Progenitor cell of endocrine pancreas (in vitro differentiated cells): Measurements from ENCODE around the gene CEP72. TPM values are rescaled to one million over a fixed set of nuclear protein-coding genes. Genes with fewer than 3 reads are reported as not detected.

Source experiments
- DNase-seq: peaks from one replicate; pipeline ENCODE4 v3.0.0; 2021; ENCODE audit warnings: low spot score; ENCODE audit not compliant: unreplicated experiment
- H3K27ac Mint-ChIP-seq: 2 replicates; pipeline ENCODE4 v1.8.0; 2021; ENCODE audit warnings: mild to moderate bottlenecking, moderate library complexity, mixed read lengths
- H3K27me3 Mint-ChIP-seq: 2 replicates; pipeline ENCODE4 v1.8.0; 2021; ENCODE audit warnings: mixed read lengths
- H3K36me3 Mint-ChIP-seq: 2 replicates; pipeline ENCODE4 v1.8.0; 2022; ENCODE audit warnings: mixed read lengths; ENCODE audit not compliant: insufficient read depth
- H3K4me1 Mint-ChIP-seq: 2 replicates; pipeline ENCODE4 v1.8.0; 2021; ENCODE audit warnings: low read depth, mixed read lengths
- H3K4me3 Mint-ChIP-seq: 2 replicates; pipeline ENCODE4 v1.8.0; 2021; ENCODE audit warnings: low read depth, mild to moderate bottlenecking, moderate library complexity, mixed read lengths
- H3K9me3 Mint-ChIP-seq: 2 replicates; pipeline ENCODE4 v1.8.0; 2021; ENCODE audit warnings: low read depth, mixed read lengths
- CTCF ChIP-seq: fragments of 200-600 bp; sonication (generic); IDR thresholded peaks from one replicate; pipeline ENCODE4 v1.5.0; 2021; ENCODE audit warnings: antibody characterized with exemption, mild to moderate bottlenecking; ENCODE audit not compliant: unreplicated experiment
- total RNA-seq: library from RNA; stranded (reverse); gene quantifications from 2 replicates; pipeline ENCODE4 v1.2.1, GENCODE V29; 2021

The CEP72 gene
- total RNA-seq, 1 donor from 2014 or later, result 24.8 TPM

DNA sequence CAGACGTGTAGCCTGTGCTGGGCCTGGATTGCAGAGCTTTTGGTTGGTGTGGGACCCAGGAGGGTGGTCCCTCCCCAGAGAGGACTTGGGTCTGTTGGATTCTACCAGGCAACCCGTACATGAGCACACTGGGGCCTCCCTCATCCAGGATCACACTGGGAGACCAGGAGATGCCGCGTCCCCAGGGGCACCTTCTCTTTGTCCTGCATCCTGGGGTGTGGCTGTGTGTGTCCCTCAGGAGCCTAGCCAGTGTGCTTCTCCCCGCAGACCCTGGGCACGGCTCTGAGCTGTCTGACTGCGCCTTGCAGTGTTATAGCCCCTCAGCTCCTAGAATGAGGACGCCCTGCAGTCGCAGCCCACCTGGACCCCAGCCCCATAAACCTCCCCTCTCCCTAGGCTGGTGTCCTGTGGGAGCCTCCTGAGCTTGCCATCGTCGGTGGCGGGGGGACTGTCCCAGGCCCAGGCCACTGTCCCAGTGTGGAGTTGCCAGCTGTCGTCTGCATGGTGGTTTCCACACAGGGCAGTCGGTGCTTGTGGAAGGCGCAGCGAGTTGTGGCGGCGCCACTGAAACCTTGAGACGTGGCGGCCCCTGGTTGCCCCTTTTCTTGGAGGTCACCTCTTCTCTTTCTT lies 27.6 kb downstream of the CEP72 start:
- Mint-ChIP-seq H3K4me1 (no peaks in the 10 kb centered on the region), H3K9me3 (no peaks in the 10 kb centered on the region), H3K27ac (no peak overlapping the region), H3K4me3 (no peak overlapping the region), H3K36me3 (peaks cover 14% of the 10 kb centered on the region), H3K27me3 (no peaks in the 10 kb centered on the region)
- no peak for TF ChIP-seq CTCF
- DNase-seq, result no peak

DNA sequence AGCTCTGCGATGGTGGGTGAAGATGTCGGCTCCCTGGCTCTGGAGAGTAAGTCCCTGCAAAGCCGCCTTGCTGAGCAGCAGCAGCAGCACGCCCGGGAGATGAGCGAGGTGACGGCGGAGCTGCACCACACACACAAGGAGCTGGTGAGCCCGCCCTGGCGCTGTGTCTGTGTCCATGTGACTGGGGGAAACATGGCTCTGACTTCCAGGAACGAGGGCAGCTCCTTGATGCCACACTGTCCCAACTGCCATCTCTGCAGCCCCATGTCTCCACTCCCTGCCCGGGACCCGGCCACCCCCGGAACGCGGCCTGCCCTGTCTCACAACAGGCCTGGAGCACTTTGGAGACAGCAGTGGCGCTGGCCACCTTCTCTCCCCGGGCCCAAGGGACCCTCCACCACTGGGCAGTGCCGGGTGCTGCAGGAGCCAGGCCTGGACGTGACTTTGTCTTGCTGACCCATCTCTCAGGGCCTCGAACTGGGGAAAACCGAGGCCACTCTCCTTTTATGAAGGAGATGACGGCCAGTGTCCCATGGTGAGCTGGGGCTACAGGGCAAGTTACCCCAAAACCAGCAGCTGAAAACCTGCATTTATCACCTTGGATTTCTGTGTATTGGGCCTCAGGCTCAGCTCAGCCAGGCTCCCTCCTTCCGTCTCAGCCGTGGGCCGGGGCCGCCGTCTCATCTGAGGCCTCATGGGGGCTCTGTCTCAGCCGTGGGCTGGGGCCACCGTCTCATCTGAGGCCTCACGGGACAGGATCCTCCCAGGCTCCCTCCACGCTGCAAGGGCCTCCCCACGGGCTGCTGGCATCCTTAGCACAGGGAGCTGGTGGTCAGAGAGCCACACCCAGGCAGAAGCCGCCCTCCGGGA lies 28.6 kb downstream of the CEP72 start:
- H3K9me3 Mint-ChIP-seq, result no peaks in the 10 kb centered on the region
- no peak overlapping the region for H3K27ac Mint-ChIP-seq
- no peak overlapping the region for H3K4me3 Mint-ChIP-seq
- peaks cover 13% of the 10 kb centered on the region for H3K36me3 Mint-ChIP-seq
- H3K4me1 Mint-ChIP-seq, result no peaks in the 10 kb centered on the region
- no peak for DNase-seq
- TF ChIP-seq CTCF, result no peak
- H3K27me3 Mint-ChIP-seq, result no peaks in the 10 kb centered on the region

GRCh38 chr5:641331-641765 lies 29.2 kb downstream of the CEP72 start:
- Mint-ChIP-seq H3K27me3 (no peaks in the 10 kb centered on the region), H3K9me3 (no peaks in the 10 kb centered on the region), H3K4me3 (no peak overlapping the region), H3K36me3 (peaks cover 10% of the 10 kb centered on the region), H3K27ac (no peak overlapping the region), H3K4me1 (no peaks in the 10 kb centered on the region)
- no peak for DNase-seq
- TF ChIP-seq CTCF, result no peak

- H3K27me3 Mint-ChIP-seq, result no peaks in the 10 kb centered on the region
- no peak for TF ChIP-seq CTCF
- no peaks in the 10 kb centered on the region for H3K9me3 Mint-ChIP-seq
- H3K4me1 Mint-ChIP-seq, result no peaks in the 10 kb centered on the region
- no peak for DNase-seq
- no peak overlapping the region for H3K4me3 Mint-ChIP-seq
- no peak overlapping the region for H3K27ac Mint-ChIP-seq
- peaks cover 10% of the 10 kb centered on the region for H3K36me3 Mint-ChIP-seq
These were observed 30.3 kb downstream of the CEP72 start for GRCh38 chr5:642481-642880.

DNA sequence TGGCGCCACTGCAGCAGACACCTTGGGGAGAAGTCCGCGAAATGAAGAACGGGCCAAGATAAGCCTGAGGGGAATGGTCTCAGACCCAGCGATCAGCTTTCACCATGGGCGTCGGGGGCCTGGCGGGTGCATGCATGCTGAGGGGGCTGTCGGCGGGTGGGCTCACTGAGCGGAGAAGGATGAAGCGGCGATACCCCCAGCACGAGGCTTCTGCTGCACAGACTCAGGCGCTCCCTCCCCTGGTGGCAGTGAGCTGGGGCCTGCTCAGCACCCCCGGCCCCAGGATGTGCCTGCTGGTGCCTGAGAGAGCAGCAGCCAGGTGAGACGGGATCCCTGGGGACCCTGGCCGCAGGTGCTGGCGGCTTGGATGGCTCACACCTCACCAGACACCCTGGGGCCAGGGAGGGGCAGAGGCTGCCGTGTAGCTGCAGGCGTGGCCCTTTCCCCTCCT lies 31.2 kb downstream of the CEP72 start:
- Mint-ChIP-seq H3K27me3 (no peaks in the 10 kb centered on the region), H3K4me3 (no peak overlapping the region), H3K9me3 (no peaks in the 10 kb centered on the region), H3K27ac (no peak overlapping the region), H3K4me1 (no peaks in the 10 kb centered on the region), H3K36me3 (peaks cover 7% of the 10 kb centered on the region)
- no peak for DNase-seq
- no peak for TF ChIP-seq CTCF
